ENCODE results near the gene POLR2M.

The POLR2M gene

GRCh38 chr15:57738734-57739237, 32.3 kb downstream of the POLR2M start:
- no peaks in the 10 kb centered on the region for H3F3A ChIP-seq (ENCODE audit: insufficient read depth)
- TF ChIP-seq EZH2phosphoT487 (conservative IDR thresholded peaks at IDR 0.05; ENCODE audit: low read length) = no peak
- no peak for TF ChIP-seq CTCF (IDR thresholded peaks at IDR 0.05; ENCODE audit: insufficient read depth, low read length, poor library complexity, severe bottlenecking)
- no peaks in the 10 kb centered on the region for H3K36me3 ChIP-seq (ENCODE audit: low read length)

GRCh38 chr15:57740048-57740447, 33.5 kb downstream of the POLR2M start:
- no peak overlapping the region for H3K9ac ChIP-seq (ENCODE audit: low read length)
- no peaks in the 10 kb centered on the region for H4K20me1 ChIP-seq (ENCODE audit: low read depth, low read length)
- H3K79me2 ChIP-seq (ENCODE audit: insufficient read depth, low read length) = no peaks in the 10 kb centered on the region
- no peaks in the 10 kb centered on the region for H3K27me3 ChIP-seq (ENCODE audit: low read length)
- H3K9me2 ChIP-seq (replicated peaks; ENCODE audit: insufficient read depth, low read length) = no peaks in the 10 kb centered on the region
- no peaks in the 10 kb centered on the region for H3F3A ChIP-seq (ENCODE audit: insufficient read depth)
- TF ChIP-seq CTCF (IDR thresholded peaks at IDR 0.05; ENCODE audit: insufficient read depth, low read length, poor library complexity, severe bottlenecking) = no peak
- no peak for TF ChIP-seq EZH2phosphoT487 (conservative IDR thresholded peaks at IDR 0.05; ENCODE audit: low read length)
- no peak overlapping the region for H3K27ac ChIP-seq (ENCODE audit: low read depth, low read length)
- H3K4me3 ChIP-seq (ENCODE audit: insufficient read depth, low read length, poor library complexity, severe bottlenecking) = no peak overlapping the region
- no peaks in the 10 kb centered on the region for H3K9me3 ChIP-seq (ENCODE audit: insufficient read depth, low read length)
- H2AFZ ChIP-seq (ENCODE audit: low read depth, low read length, severe bottlenecking) = no peak overlapping the region
- no peaks in the 10 kb centered on the region for H3K36me3 ChIP-seq (ENCODE audit: low read length)
- H3K4me2 ChIP-seq (ENCODE audit: low read depth, low read length, poor library complexity, severe bottlenecking) = no peak overlapping the region

More at GRCh38 chr15:57738734-57739237, 32.3 kb downstream of the POLR2M start:
- no peak overlapping the region for H3K27ac ChIP-seq (ENCODE audit: low read depth, low read length)
- H4K20me1 ChIP-seq (ENCODE audit: low read depth, low read length) = no peaks in the 10 kb centered on the region
- H3K9me2 ChIP-seq (replicated peaks; ENCODE audit: insufficient read depth, low read length) = no peaks in the 10 kb centered on the region
- no peak overlapping the region for H3K4me2 ChIP-seq (ENCODE audit: low read depth, low read length, poor library complexity, severe bottlenecking)
- no peak overlapping the region for H2AFZ ChIP-seq (ENCODE audit: low read depth, low read length, severe bottlenecking)
- no peak overlapping the region for H3K9ac ChIP-seq (ENCODE audit: low read length)
- H3K4me3 ChIP-seq (ENCODE audit: insufficient read depth, low read length, poor library complexity, severe bottlenecking) = no peak overlapping the region
- H3K79me2 ChIP-seq (ENCODE audit: insufficient read depth, low read length) = no peaks in the 10 kb centered on the region
- no peaks in the 10 kb centered on the region for H3K27me3 ChIP-seq (ENCODE audit: low read length)
- no peaks in the 10 kb centered on the region for H3K9me3 ChIP-seq (ENCODE audit: insufficient read depth, low read length)

- no peak for TF ChIP-seq CTCF (IDR thresholded peaks at IDR 0.05; ENCODE audit: insufficient read depth, low read length, poor library complexity, severe bottlenecking)
- no peak for TF ChIP-seq EZH2phosphoT487 (conservative IDR thresholded peaks at IDR 0.05; ENCODE audit: low read length)
- Histone ChIP-seq H3K4me3 (ENCODE audit: insufficient read depth, low read length, poor library complexity, severe bottlenecking) (no peak overlapping the region), H3K27ac (ENCODE audit: low read depth, low read length) (no peak overlapping the region), H4K20me1 (ENCODE audit: low read depth, low read length) (no peaks in the 10 kb centered on the region), H3K9me2 (replicated peaks; ENCODE audit: insufficient read depth, low read length) (no peaks in the 10 kb centered on the region), H3K4me2 (ENCODE audit: low read depth, low read length, poor library complexity, severe bottlenecking) (no peak overlapping the region), H3K27me3 (ENCODE audit: low read length) (no peaks in the 10 kb centered on the region), H3K9me3 (ENCODE audit: insufficient read depth, low read length) (no peaks in the 10 kb centered on the region), H3K79me2 (ENCODE audit: insufficient read depth, low read length) (no peaks in the 10 kb centered on the region), H2AFZ (ENCODE audit: low read depth, low read length, severe bottlenecking) (no peak overlapping the region), H3F3A (ENCODE audit: insufficient read depth) (no peaks in the 10 kb centered on the region), H3K9ac (ENCODE audit: low read length) (no peak overlapping the region), H3K36me3 (ENCODE audit: low read length) (no peaks in the 10 kb centered on the region)
These were observed 34.6 kb downstream of the POLR2M start for GRCh38 chr15:57741089-57741488.

All from SU-DHL-6 (cell line).